Thymus (tissue), 11 donors: ENCODE data around the gene GDF2. TPM values are rescaled to one million over a fixed set of nuclear protein-coding genes. Genes with fewer than 3 reads are reported as not detected.

Source experiments
- DNase-seq, 9 donors: peaks; one replicate each; pipeline ENCODE4 v3.0.0-alpha.2; 2013; ENCODE audit warnings: low spot score in 9 of 9, low read depth in 6 of 9, missing footprints in 1 of 9
- H3K27ac ChIP-seq, 2 donors: one replicate each; pipeline ENCODE4 v1.5.1; 2013; ENCODE audit warnings: control low read depth in 1 of 2, low read depth in 1 of 2, low read length in 1 of 2, mild to moderate bottlenecking in 1 of 2, moderate library complexity in 1 of 2
- H3K27me3 ChIP-seq, 2 donors: one replicate each; pipeline ENCODE4 v1.5.1; 2013; ENCODE audit warnings: low read length in 1 of 2; ENCODE audit not compliant: control insufficient read depth in 2 of 2, insufficient read depth in 1 of 2
- H3K36me3 ChIP-seq, 2 donors: one replicate each; pipeline ENCODE4 v1.5.1; 2013; ENCODE audit warnings: low read length in 1 of 2, mild to moderate bottlenecking in 1 of 2, moderate library complexity in 1 of 2; ENCODE audit not compliant: control insufficient read depth in 2 of 2, insufficient read depth in 2 of 2
- H3K4me1 ChIP-seq, 2 donors: one replicate each; pipeline ENCODE4 v1.5.1; 2013; ENCODE audit warnings: low read length in 2 of 2; ENCODE audit not compliant: control insufficient read depth in 2 of 2, insufficient read depth in 2 of 2
- H3K4me3 ChIP-seq, 2 donors: one replicate each; pipeline ENCODE4 v1.5.1; 2013; ENCODE audit warnings: low read length in 2 of 2, control low read depth in 1 of 2, mild to moderate bottlenecking in 1 of 2
- H3K9me3 ChIP-seq, 2 donors: one replicate each; pipeline ENCODE4 v1.5.1; 2013; ENCODE audit warnings: low read length in 1 of 2, mild to moderate bottlenecking in 1 of 2; ENCODE audit not compliant: control insufficient read depth in 2 of 2, insufficient read depth in 1 of 2
- WGBS: extraction: QIAGEN DNeasy Blood & Tissue Kit; methylation state at CpG from one replicate; pipeline ENCODE4 v1.1.7; 2013; 5-methylcytosine and 5-hydroxymethylcytosine counted together
- polyA plus RNA-seq: library from polyadenylated mRNA; stranded (reverse); fragments of 200-250 nt; gene quantifications from one replicate; pipeline ENCODE4 v1.2.3, GENCODE V29; 2013
- total RNA-seq: library from RNA; stranded (reverse); fragments of 120-200 nt; gene quantifications from one replicate; pipeline ENCODE4 v1.2.4, GENCODE V29; 2013
- donor health status: healthy.

GDF2 gene
- total and polyA plus RNA-seq, 2 donors, result 0.02 TPM; not detected in 1

DNA sequence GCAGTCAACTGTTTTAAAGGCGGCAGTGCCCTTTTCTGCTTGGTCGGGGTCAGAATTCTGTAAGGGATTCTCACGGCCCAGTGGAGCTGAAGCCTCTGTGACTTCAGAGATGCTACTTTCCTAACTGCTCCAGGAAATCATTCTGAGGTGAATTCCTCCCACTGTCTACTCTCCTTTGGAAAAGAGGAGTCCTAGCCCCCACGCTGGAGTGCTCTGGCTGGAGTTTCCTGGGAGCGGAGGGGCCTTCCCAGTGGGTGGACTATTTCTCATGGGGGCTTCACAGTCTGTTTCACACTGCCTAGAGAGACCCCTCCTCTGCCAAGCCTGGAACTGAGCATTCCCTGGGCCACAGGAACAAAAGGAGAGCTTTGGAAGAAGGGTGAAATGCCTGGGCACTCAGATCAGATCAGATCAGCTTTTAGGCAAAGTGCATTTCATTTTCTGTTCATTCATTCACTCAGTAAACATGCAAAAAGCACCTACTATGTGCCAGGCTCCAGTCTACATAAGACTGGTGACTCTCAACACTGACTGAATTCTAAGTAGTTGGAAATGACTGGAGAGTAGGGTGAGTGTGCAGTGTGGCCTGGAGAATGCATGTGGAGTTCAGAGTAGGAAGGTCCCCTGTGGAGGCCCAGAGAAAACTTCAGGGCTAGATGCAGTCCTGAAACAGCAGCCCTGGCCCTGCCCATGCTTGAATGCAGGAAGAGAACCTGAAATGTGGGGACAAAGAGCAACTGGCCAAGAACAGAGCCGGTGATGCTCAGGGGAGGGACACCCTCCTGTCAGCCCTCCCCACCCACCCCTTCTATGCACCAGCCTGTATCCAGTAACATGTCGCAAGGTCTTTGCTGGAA lies 49.6 kb downstream of the GDF2 start:
- Histone ChIP-seq H3K4me1 (peaks cover under 1 to 2% of the 10 kb centered on the region in 2 donors), H3K9me3 (no peaks in the 10 kb centered on the region), H3K27ac (no peak overlapping the region), H3K4me3 (no peak overlapping the region), H3K27me3 (no peaks in the 10 kb centered on the region), H3K36me3 (no peaks in the 10 kb centered on the region)
- 96% methylated on average over 7 of the region's 7 CpGs for WGBS
- no peak for DNase-seq

DNA sequence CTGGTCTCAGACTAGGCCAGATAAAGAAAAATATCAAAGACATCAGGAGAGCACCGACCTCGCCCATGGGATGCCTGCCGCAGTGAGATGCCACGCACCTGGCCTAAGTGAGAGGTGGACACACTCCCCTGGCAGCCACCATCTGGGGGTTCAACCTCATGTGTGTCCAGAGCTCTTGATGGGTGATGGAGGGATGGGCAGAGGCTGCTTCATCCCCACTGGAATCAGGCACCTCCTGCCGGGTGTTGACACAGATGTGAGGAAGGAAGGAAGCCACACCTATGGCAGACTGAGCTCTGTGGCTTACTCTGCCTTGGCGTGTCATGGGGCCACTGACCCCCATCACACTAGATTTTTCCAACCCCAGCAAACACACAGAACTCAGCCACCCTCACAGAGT lies 50.5 kb downstream of the GDF2 start:
- Histone ChIP-seq H3K27me3 (no peaks in the 10 kb centered on the region), H3K4me1 (peaks cover 8 to 11% of the 10 kb centered on the region in 2 donors), H3K36me3 (no peaks in the 10 kb centered on the region), H3K27ac (no peak overlapping the region), H3K9me3 (no peaks in the 10 kb centered on the region), H3K4me3 (no peak overlapping the region)
- WGBS, result 73% methylated on average over 6 of the region's 6 CpGs
- no peak for DNase-seq

DNA sequence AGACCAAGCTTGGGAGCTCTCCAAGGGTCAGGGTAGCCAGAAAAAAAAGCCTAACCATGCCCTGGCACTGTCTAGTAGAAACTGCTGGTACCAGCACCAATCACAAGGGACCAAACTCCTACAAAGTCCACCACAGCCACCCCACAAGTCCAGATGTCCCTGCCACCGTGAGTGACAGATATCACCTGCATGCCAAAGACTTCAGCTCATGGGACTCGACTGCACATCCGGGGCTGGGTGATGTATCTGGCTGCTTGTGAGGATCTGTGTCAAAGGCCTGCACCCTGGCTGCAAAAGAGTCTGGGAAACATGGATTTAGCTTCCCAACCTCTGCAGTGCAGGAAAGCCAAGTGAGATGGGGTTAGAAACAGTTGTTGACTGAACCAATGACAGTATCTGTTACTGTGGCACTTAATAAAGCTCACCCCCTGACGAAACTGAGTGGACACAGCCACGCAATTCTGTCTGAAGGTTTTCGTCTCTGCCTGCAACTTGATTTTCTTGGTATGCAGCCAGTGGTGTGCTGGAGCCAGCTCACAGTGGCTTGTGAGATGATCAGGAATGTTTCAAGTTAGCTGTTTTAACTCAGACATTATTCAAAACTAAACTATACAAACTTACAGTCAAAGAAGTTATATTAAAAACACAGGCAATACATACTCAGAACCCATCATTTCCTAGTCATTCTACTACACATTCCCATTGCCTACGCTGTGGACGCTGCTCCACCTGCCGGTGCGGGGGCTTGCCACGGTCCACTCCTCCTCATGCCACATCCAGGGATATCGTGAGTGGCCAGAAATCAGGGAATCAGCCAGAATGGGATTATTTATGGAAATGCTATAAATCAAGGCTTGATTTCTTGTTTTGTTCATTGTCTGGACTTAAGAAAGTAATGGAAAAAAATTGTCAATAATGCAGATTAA lies 52.6 kb downstream of the GDF2 start:
- WGBS, result 93% methylated on average over 12 of the region's 12 CpGs
- DNase-seq, result no peak

DNA sequence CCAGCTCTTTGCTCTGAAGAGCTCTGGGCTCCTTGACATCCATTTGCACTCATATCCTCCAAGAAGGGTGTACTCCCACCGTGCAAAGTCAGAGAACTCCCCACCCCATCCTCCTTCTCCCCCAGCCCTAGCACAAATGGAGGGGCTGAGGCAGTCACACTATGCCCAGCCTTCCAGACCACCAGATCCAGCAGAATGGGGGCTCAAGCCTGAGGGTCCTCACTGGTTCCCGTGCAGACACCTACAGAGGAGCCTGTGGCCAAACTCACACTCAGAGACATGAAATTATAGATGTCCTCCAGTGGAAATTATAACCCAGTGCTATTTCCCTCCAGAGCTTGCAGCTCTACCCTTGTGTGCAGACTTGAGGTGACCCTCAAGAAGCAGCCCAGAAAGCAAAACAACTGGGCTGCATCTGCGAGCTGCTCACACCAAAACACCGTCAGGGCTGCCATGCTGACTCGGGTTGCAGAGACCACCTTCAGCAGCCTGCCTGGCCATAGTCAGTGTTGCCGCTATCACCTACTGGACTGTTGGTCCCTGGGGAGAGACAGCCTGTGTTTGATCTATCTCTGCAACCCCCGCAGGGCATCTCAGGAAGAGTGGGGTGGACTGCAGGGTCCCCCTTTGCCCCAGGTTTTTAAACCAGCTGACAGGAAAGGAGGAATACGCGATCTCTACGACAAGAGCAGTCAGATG lies 54.4 kb downstream of the GDF2 start:
- H3K27me3 ChIP-seq, result peaks cover 0 to 15% of the 10 kb centered on the region in 2 donors
- H3K36me3 ChIP-seq, result no peaks in the 10 kb centered on the region
- peak overlapping the region in 1 of 2 donors; percentile 67 for H3K27ac ChIP-seq
- no peaks in the 10 kb centered on the region for H3K9me3 ChIP-seq
- H3K4me1 ChIP-seq, result peaks cover 15 to 29% of the 10 kb centered on the region in 2 donors
- DNase-seq, result no peak
- whole genome bisulfite sequencing, result 68% methylated on average over 10 of the region's 10 CpGs
- H3K4me3 ChIP-seq, result no peak overlapping the region

More for the DNA sequence above, 52.6 kb downstream of the GDF2 start:
- Histone ChIP-seq H3K4me1 (peaks cover 15 to 23% of the 10 kb centered on the region in 2 donors), H3K9me3 (no peaks in the 10 kb centered on the region), H3K27me3 (peaks cover 0 to 7% of the 10 kb centered on the region in 2 donors), H3K4me3 (no peak overlapping the region), H3K27ac (no peak overlapping the region), H3K36me3 (no peaks in the 10 kb centered on the region)

Other genes with a start within 250 kb of the GDF2 start
- gene GDF10, start 22.3 kb upstream of the GDF2 start, total RNA-seq, result 0.47 TPM
- gene GDF10, start 22.3 kb upstream of the GDF2 start, polyA plus RNA-seq, result 0.39 TPM
- 0.05 TPM for gene RBP3, start 25.9 kb downstream of the GDF2 start, total RNA-seq
- 0.05 TPM for gene RBP3, start 25.9 kb downstream of the GDF2 start, polyA plus RNA-seq
- gene ZNF488, start 61.8 kb downstream of the GDF2 start, total RNA-seq, result 0.24 TPM
- 0.23 TPM for gene ZNF488, start 61.8 kb downstream of the GDF2 start, polyA plus RNA-seq
- 6.9 TPM for gene ANXA8, start 161.7 kb downstream of the GDF2 start, total RNA-seq
- gene ANXA8, start 161.7 kb downstream of the GDF2 start, polyA plus RNA-seq, result 23.2 TPM
- 1.2 TPM for gene FAM25G, start 169.2 kb downstream of the GDF2 start, total RNA-seq
- gene FAM25G, start 169.2 kb downstream of the GDF2 start, polyA plus RNA-seq, result 4.2 TPM
- gene AGAP9, start 201.2 kb downstream of the GDF2 start, total RNA-seq, result 4.2 TPM
- 19.1 TPM for gene AGAP9, start 201.2 kb downstream of the GDF2 start, polyA plus RNA-seq